DMS 273 (cell line): ENCODE data around the gene DLGAP1.

Experiments
- DNase-seq: peaks from one replicate; lab custom pipeline; 2025; ENCODE audit not compliant: unreplicated experiment; lab: John Stamatoyannopoulos, UW

The DLGAP1 gene

GRCh38 chr18:3874125-3874524 lies 581.0 kb downstream of the DLGAP1 start:
- peak; percentile 45 for DNase-seq

GRCh38 chr18:3873698-3874097 lies 581.4 kb downstream of the DLGAP1 start:
- DNase-seq, result peak; percentile 60

- no peak for DNase-seq
Observed at GRCh38 chr18:3873211-3873610, 581.9 kb downstream of the DLGAP1 start.

- no peak for DNase-seq
Observed at GRCh38 chr18:3872641-3873040, 582.5 kb downstream of the DLGAP1 start.

GRCh38 chr18:3871687-3872086 lies 583.4 kb downstream of the DLGAP1 start:
- DNase-seq, result no peak

GRCh38 chr18:3870914-3871313 lies 584.2 kb downstream of the DLGAP1 start:
- DNase-seq, result no peak

GRCh38 chr18:3869848-3870247 lies 585.3 kb downstream of the DLGAP1 start:
- DNase-seq, result peak; percentile 63

GRCh38 chr18:3867864-3868311 lies 587.2 kb downstream of the DLGAP1 start:
- DNase-seq, result peak; percentile 35

GRCh38 chr18:3867236-3867635 lies 587.9 kb downstream of the DLGAP1 start:
- DNase-seq, result no peak

- DNase-seq, result no peak
Observed at GRCh38 chr18:3864669-3865298, 590.3 kb downstream of the DLGAP1 start.

GRCh38 chr18:3863593-3863992 lies 591.5 kb downstream of the DLGAP1 start:
- no peak for DNase-seq

GRCh38 chr18:3863006-3863405 lies 592.1 kb downstream of the DLGAP1 start:
- DNase-seq, result no peak

GRCh38 chr18:3861495-3861894 lies 593.6 kb downstream of the DLGAP1 start:
- no peak for DNase-seq

GRCh38 chr18:3857544-3857943 lies 597.6 kb downstream of the DLGAP1 start:
- DNase-seq, result no peak

GRCh38 chr18:3855966-3856365 lies 599.1 kb downstream of the DLGAP1 start:
- DNase-seq, result no peak

- peak; percentile 6 for DNase-seq
Observed at GRCh38 chr18:3852321-3852720, 602.8 kb downstream of the DLGAP1 start.

GRCh38 chr18:3851159-3851558 lies 603.9 kb downstream of the DLGAP1 start:
- no peak for DNase-seq

- DNase-seq, result no peak
Observed at GRCh38 chr18:3848316-3848715, 606.8 kb downstream of the DLGAP1 start.

GRCh38 chr18:3845161-3845560 lies 609.9 kb downstream of the DLGAP1 start:
- no peak for DNase-seq

- DNase-seq, result peak; percentile 43
Observed at GRCh38 chr18:3842844-3843243, 612.3 kb downstream of the DLGAP1 start.

- no peak for DNase-seq
Observed at GRCh38 chr18:3840766-3841165, 614.3 kb downstream of the DLGAP1 start.

GRCh38 chr18:3839581-3839981 lies 615.5 kb downstream of the DLGAP1 start:
- no peak for DNase-seq
